Stomach (tissue), 4 donors: ENCODE data around the gene NRP1.

Source experiments
- POLR2A ChIP-seq, 4 donors: fragments of 450-650 bp; IDR thresholded peaks; one replicate each; pipeline ENCODE4 v1.6.1; 2016; ENCODE audit warnings: antibody characterized with exemption in 4 of 4, control low read depth in 2 of 4, mild to moderate bottlenecking in 1 of 4, moderate library complexity in 1 of 4
- TF ChIP-seq, protein P1 (sequence below), 7 experiments: fragments of 450-650 bp in 4 of 7; fragments of 200-600 bp in 3 of 7; sonication (generic) in 3 of 7; IDR thresholded peaks; one replicate each; pipeline ENCODE4 v1.5.1; 2016 to 2019; ENCODE audit warnings: antibody characterized with exemption in 7 of 7, control low read depth in 2 of 7, mild to moderate bottlenecking in 1 of 7

DNA sequence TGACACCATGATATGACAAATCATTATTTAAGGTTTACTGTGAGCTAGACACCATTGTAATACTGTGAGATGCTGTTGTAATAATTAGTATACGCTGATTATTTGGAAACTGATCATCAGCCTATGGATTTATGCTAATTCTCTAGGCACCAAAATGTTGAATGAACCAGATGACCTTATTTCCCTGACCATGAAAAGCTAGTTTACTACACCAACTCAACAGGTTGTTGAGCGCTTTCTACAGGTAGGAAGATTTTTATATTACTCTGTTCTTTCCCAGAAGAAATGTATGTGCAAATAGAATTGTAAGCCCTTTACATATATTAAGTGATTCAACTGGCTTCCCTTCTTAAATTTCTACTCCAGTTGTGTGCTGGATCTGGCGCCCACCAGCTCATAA lies 6.2 kb downstream of the NRP1 start:
- TF ChIP-seq, protein P1, sequence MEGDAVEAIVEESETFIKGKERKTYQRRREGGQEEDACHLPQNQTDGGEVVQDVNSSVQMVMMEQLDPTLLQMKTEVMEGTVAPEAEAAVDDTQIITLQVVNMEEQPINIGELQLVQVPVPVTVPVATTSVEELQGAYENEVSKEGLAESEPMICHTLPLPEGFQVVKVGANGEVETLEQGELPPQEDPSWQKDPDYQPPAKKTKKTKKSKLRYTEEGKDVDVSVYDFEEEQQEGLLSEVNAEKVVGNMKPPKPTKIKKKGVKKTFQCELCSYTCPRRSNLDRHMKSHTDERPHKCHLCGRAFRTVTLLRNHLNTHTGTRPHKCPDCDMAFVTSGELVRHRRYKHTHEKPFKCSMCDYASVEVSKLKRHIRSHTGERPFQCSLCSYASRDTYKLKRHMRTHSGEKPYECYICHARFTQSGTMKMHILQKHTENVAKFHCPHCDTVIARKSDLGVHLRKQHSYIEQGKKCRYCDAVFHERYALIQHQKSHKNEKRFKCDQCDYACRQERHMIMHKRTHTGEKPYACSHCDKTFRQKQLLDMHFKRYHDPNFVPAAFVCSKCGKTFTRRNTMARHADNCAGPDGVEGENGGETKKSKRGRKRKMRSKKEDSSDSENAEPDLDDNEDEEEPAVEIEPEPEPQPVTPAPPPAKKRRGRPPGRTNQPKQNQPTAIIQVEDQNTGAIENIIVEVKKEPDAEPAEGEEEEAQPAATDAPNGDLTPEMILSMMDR (IDR thresholded peaks at IDR 0.05): no peak
- TF ChIP-seq POLR2A (IDR thresholded peaks at IDR 0.05): no peak
